ENCODE results near the gene HOXA3. TPM values are rescaled to one million over a fixed set of nuclear protein-coding genes. Genes with fewer than 3 reads are reported as not detected.

HOXA3 gene
- polyA plus RNA-seq, 1 donor (not counting 4 experiments of a cell fraction or from before 2014, with no cell fraction given): 0.58 TPM

DNA sequence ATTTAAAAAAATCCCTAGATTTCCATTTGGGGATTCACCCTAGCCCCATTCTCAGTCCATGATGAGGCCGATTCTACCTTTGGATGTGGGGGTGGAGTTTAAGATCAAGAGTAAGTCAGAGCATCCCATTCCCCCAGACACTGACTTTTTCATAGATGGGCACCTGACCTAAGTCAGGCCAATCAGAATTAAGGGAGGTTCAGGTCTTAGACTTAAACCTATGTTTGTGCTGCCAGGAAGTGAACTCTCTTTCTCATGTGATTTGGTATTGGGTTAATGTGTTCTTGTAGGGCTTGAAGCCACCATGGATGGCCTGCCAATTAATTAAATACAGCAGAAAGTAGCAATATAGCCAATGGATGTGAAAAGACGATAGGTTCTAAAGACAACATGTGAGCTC is 86.7 kb downstream of the HOXA3 start:
- no peaks in the 10 kb centered on the region for H3K79me2 ChIP-seq (ENCODE audit: control insufficient read depth, insufficient read depth, low read length)
- no peaks in the 10 kb centered on the region for H3K9me3 ChIP-seq (ENCODE audit: control insufficient read depth, low read depth, low read length)
- H3K9me1 ChIP-seq (ENCODE audit: control insufficient read depth, extremely low read depth, insufficient read depth, low read length): no peaks in the 10 kb centered on the region
- no peak overlapping the region for H3K4me3 ChIP-seq (ENCODE audit: control insufficient read depth in 2 of 3, extremely low read depth in 1 of 3, insufficient read depth in 2 of 3, low read depth in 1 of 3, low read length in 3 of 3)
- peak overlapping the region; percentile 46 for H3K27ac ChIP-seq (ENCODE audit: control insufficient read depth, insufficient read depth, low read length)
- peak overlapping the region; percentile 39 for H2AFZ ChIP-seq (ENCODE audit: control insufficient read depth, low read length)
- peak overlapping the region; percentile 69 for H3K4me2 ChIP-seq (ENCODE audit: control insufficient read depth, extremely low read depth, insufficient read depth, low read depth, low read length)
- peaks cover 9% of the 10 kb centered on the region for H3K4me1 ChIP-seq (ENCODE audit: control insufficient read depth, extremely low read depth, insufficient read depth, low read length)
- dilution Hi-C loops (cut with MboI; ENCODE audit: extremely low pct_ligation_motif_present, low sequenced_read_pairs): no loop called here
- H3K9ac ChIP-seq (ENCODE audit: control insufficient read depth, extremely low read depth, insufficient read depth, low read length): no peak overlapping the region
- DNase-seq (ENCODE audit: low read depth, low spot score) (no peak), FAIRE-seq (no peak)
- no peak for TF ChIP-seq EZH2 (IDR thresholded peaks at IDR 0.05; ENCODE audit: low read length)
- TF ChIP-seq, protein P1, sequence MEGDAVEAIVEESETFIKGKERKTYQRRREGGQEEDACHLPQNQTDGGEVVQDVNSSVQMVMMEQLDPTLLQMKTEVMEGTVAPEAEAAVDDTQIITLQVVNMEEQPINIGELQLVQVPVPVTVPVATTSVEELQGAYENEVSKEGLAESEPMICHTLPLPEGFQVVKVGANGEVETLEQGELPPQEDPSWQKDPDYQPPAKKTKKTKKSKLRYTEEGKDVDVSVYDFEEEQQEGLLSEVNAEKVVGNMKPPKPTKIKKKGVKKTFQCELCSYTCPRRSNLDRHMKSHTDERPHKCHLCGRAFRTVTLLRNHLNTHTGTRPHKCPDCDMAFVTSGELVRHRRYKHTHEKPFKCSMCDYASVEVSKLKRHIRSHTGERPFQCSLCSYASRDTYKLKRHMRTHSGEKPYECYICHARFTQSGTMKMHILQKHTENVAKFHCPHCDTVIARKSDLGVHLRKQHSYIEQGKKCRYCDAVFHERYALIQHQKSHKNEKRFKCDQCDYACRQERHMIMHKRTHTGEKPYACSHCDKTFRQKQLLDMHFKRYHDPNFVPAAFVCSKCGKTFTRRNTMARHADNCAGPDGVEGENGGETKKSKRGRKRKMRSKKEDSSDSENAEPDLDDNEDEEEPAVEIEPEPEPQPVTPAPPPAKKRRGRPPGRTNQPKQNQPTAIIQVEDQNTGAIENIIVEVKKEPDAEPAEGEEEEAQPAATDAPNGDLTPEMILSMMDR (optimal IDR thresholded peaks at IDR 0.05 in 1 of 3, IDR thresholded peaks at IDR 0.05 in 1 of 3, conservative IDR thresholded peaks at IDR 0.05 in 1 of 3; ENCODE audit: extremely low read depth in 1 of 3, insufficient read depth in 2 of 3, low read length in 3 of 3): no peak
- no peaks in the 10 kb centered on the region for H4K20me1 ChIP-seq (ENCODE audit: control insufficient read depth, extremely low read depth, insufficient read depth, low read length)
- no peaks in the 10 kb centered on the region for H3K36me3 ChIP-seq (ENCODE audit: control insufficient read depth in 2 of 2, extremely low read depth in 1 of 2, insufficient read depth in 2 of 2, low read length in 2 of 2)
- H3K27me3 ChIP-seq (ENCODE audit: control insufficient read depth, extremely low read depth, insufficient read depth, low read length): no peaks in the 10 kb centered on the region

DNA sequence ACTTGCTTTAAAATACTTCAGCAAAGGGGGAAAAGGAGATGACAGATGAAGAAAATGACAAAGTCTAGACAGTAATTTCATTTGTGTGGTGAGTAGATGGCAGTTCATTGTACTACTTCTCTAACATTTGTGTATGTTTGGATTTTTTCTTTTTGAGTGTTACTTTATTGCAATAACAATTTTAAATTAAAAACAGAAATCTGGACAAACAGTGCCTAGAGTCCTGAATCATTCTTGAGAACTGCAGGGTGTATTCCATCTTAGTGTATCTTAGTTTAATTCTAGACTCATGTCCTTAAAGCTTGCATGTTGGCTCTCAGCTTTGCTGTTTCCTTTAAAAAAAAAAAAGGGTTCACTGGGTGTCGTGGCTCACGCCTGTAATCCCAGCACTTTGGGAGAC is 87.7 kb downstream of the HOXA3 start:
- no peak overlapping the region for H3K4me2 ChIP-seq (ENCODE audit: control insufficient read depth, extremely low read depth, insufficient read depth, low read depth, low read length)
- no peaks in the 10 kb centered on the region for H3K27me3 ChIP-seq (ENCODE audit: control insufficient read depth, extremely low read depth, insufficient read depth, low read length)
- H3K9me1 ChIP-seq (ENCODE audit: control insufficient read depth, extremely low read depth, insufficient read depth, low read length): no peaks in the 10 kb centered on the region
- no peaks in the 10 kb centered on the region for H3K9me3 ChIP-seq (ENCODE audit: control insufficient read depth, low read depth, low read length)
- dilution Hi-C loops (cut with MboI; ENCODE audit: extremely low pct_ligation_motif_present, low sequenced_read_pairs): no loop called here
- no peaks in the 10 kb centered on the region for H4K20me1 ChIP-seq (ENCODE audit: control insufficient read depth, extremely low read depth, insufficient read depth, low read length)
- no peaks in the 10 kb centered on the region for H3K79me2 ChIP-seq (ENCODE audit: control insufficient read depth, insufficient read depth, low read length)
- no peak for DNase-seq (ENCODE audit: low read depth, low spot score)
- H3K9ac ChIP-seq (ENCODE audit: control insufficient read depth, extremely low read depth, insufficient read depth, low read length): no peak overlapping the region
- H3K4me1 ChIP-seq (ENCODE audit: control insufficient read depth, extremely low read depth, insufficient read depth, low read length): peaks cover 9% of the 10 kb centered on the region
- no peak overlapping the region for H3K4me3 ChIP-seq (ENCODE audit: control insufficient read depth in 2 of 3, extremely low read depth in 1 of 3, insufficient read depth in 2 of 3, low read depth in 1 of 3, low read length in 3 of 3)
- H3K27ac ChIP-seq (ENCODE audit: control insufficient read depth, insufficient read depth, low read length): no peak overlapping the region
- H3K36me3 ChIP-seq (ENCODE audit: control insufficient read depth in 2 of 2, extremely low read depth in 1 of 2, insufficient read depth in 2 of 2, low read length in 2 of 2): no peaks in the 10 kb centered on the region
- H2AFZ ChIP-seq (ENCODE audit: control insufficient read depth, low read length): no peak overlapping the region
- FAIRE-seq: no peak
- no peak for TF ChIP-seq EZH2 (IDR thresholded peaks at IDR 0.05; ENCODE audit: low read length)
- TF ChIP-seq, protein P1 (optimal IDR thresholded peaks at IDR 0.05 in 1 of 3, IDR thresholded peaks at IDR 0.05 in 1 of 3, conservative IDR thresholded peaks at IDR 0.05 in 1 of 3; ENCODE audit: extremely low read depth in 1 of 3, insufficient read depth in 2 of 3, low read length in 3 of 3): no peak

Measured in keratinocyte (primary cell).